Erythroblast (primary cell): ENCODE data around the gene PAN2.

Experiments
- GATA1 ChIP-seq: IDR thresholded peaks from 2 replicates; pipeline ENCODE4 v1.6.1; 2011; ENCODE audit warnings: low read depth, mild to moderate bottlenecking, control low read depth, low read length, moderate library complexity
- POLR2A ChIP-seq: IDR thresholded peaks from 2 replicates; pipeline ENCODE4 v1.6.1; 2011; ENCODE audit warnings: mild to moderate bottlenecking, low read length

DNA sequence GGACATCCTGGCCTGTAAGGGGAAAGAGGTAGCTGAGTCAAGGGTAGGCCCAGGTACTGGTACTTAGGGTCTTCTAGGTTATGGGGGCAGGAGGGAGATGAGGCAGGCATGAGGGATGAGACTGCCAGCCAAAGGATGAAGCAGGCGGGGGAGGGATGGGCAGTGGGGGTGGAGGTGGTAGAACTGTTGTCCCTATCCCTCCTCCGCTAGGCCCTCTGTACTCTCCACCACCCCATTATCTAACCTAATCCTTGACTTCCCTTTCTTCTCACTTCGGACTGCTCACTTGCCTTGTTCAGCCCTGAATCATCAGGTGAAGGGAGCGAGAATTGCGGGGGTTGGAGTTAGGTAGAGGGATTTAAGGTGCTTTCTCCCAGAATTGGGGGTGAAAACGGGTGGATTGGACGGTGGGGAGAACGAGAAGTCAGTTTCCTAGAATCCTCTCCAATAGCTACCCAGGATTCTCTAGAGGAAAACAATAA is 562 bp downstream of the PAN2 start:
- no peak for TF ChIP-seq POLR2A
- no peak for TF ChIP-seq GATA1
